Stimulated activated naive CD4-positive, alpha-beta T cell (primary cell): ENCODE results near the gene PDCD1LG2.
A peak's percentile ranks its signal among the peaks of the same experiment; 100 is the strongest.

ENCODE experiments used
- DNase-seq, 6 experiments: peaks; one replicate each; lab custom pipeline; 2025; lab: John Stamatoyannopoulos, UW

Gene PDCD1LG2

GRCh38 chr9:5531101-5531882 lies 21.0 kb downstream of the PDCD1LG2 start:
- DNase-seq = peak in 3 of 6 experiments; percentile 10 to 14 (median 13)

GRCh38 chr9:5532306-5532705 lies 22.0 kb downstream of the PDCD1LG2 start:
- no peak for DNase-seq

DNA sequence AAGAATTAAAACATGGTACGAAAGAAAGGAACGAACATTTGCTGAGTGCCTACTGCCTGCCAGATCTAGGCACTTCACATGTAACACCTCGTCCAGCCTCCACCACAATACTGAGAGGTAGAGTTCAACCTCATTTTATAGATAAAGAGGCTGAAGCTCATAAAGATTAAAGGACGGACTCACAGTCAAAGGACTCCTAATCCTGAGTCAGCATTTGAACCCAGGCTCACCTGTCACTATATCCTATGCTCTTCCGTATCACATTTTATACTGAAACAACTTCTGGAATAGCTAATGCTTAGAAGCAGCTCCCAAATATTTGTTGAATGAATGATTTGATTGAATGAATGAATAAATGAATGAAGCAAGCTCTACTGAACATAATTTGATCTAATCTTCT lies 22.5 kb downstream of the PDCD1LG2 start:
- no peak for DNase-seq

- DNase-seq = no peak
Observed at GRCh38 chr9:5536684-5537083, 26.4 kb downstream of the PDCD1LG2 start.

DNA sequence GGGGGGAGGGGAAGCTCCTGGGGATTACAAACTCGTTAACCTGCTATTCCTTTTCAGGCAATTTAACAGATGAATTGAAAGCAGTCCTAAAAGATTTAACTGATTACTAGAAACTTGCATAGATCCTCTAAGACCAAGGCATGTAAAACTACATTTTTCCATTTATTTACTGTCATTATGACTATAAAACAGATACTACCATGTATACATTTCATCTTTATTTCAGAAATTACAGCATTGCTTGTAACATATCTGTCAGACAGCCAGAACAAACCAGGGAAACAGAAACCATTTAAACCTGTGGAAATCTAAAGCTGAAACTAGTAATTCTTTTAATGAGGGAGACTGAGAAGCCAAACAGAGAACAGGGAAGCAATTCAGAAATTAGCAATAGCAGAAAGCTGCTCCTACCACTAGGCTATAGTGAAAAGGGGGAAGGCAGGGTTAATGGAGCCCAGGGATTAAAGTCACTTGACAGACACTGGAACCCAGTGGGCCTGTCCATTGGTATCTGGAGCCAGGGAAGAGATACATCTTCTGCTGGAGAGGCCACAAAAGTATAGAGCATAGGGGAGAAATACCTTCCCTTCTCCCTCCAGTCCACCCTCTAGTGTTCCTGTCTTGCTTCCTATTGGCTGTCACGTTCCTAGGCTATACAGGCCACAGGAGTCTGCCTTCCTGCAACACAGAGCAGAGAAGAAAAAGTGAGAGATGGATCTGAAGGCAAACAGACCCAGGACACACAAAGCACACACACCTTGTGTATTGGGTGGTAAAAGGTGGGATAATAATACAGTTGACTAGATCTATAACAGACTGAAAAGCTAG lies 33.8 kb downstream of the PDCD1LG2 start:
- DNase-seq = no peak

DNA sequence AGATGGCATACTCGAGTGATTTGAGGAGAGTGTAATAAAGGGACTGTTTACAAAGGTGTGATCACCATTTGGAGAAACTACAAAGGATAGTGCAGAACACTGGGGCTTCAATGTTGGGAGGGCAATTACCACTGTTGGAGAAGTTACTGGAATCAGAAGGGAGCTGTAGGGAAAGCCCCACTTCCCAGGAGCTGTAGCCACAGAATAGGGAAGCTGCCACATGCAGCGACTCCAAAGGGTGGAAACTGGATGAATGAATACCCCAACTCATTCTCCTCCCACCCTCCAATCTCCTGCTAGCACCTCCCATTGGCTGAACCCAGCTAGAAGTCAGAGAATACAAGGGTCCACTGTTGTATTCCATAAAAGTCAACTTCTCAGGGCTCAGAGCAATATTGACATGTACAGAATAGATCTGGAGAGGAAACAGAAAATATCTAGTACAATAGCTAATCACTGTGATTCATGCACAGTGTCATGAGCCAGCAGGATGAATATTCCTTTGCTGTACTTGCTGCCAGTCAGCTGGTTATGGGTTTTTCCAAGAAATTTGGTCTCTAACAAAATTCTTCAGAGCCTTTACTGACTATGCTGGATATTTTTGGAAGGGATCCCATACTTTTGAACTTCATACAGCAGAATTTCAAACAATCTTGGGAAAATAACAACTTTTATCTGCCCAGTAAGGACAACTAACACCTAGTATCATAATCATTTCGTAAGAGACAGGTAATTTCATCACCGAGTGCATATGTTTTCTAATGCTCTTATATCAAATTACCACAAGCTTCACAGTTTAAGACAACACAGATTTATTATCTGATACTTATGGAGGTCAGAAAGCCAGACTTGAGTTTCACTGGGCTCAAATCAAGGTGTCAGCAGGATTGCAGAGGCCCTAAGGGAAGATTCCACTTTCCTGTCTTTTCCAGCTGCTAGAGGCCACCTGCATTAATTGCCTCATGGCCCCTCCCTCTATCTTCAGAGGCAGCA lies 39.6 kb downstream of the PDCD1LG2 start:
- no peak for DNase-seq

DNA sequence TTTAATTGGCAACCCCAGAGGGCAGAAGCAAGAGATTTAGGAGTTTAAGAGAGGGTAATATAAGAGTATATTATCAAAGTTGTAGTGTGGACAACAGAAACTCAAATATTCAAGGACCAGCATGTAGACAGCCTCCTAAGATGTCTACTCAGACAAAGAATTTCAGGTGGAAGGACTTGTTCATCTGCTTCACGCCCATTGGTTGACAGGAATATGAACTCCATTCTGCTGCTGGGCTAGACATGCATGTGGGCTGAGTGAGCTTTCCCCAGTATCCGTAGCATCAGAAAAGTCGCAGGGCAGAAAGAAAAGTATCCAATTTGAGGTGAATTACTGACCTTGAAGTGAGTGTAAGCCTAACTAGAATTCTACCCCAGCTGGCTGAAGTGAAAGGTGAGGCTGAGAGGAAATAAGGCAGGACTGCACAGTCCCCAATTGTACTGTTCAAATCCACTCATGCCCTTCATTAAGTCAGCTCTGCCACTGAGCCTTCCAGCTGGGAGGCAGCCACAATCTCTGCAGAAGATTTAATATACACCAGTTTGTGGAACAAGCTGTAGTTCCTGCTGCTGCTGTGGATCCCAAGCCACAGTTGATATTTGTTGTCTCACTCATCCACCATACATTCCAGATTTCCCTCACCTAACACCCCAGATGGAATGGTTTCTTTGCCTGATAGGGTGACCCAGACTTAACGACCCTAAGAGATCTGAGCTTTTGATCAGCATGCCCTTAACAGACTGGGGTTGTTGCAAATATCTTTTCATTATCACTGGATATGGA lies 41.2 kb downstream of the PDCD1LG2 start:
- no peak for DNase-seq

DNA sequence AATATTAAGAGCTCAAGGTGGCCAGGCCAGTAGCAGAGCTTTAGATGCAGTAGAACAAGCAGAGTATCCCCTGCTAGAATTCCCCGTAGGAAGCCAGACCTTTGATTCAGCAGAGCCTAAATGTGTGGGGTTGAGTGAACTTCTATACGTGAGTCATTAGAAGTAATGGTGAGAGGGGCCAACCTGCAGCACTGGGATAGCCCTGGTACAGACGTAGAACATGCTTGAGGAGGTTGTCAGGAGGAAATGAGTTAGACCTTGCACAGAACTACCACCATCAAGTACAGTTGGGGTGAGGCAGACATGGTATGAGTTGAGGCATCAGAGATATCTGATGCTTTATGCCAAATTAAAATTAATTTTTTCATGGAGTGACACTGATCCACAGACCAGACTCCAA lies 42.0 kb downstream of the PDCD1LG2 start:
- no peak for DNase-seq

DNA sequence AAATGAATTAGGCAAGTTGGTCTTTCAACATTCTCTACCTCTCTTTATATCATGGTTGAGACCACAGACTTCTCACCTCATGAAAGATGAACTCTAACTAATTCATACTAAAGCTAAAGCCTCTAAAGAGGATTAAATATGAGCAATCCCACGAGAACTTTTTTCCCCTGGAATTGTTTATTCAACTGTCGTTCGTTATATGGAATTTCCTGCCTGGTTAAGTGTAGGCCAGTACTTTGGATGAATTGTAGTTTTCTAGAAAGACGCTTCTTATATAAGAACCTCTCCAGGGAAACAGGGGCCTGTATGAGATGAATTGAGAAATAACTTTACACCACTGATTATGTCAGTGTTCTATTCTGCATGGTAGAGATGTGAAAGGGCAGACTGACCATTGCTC lies 42.9 kb downstream of the PDCD1LG2 start:
- no peak for DNase-seq

DNA sequence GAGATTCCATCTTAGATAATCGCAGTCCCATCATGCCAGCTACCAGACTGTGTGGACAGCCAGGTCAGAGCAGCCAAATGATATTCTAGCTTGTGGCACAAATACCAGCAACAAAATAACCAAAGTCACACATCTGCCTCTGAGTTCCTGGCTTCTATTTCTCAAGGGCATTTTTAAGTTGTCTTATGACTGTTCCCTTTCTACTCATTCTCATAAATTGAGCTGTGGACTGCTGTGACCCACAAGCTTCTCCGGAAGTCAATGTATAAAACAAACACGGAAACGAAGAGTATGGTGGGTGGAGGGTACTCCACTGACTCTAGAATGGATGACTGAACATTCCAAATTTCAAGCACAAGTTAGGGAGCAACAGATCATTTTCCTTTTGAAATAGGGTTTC lies 43.9 kb downstream of the PDCD1LG2 start:
- no peak for DNase-seq

DNA sequence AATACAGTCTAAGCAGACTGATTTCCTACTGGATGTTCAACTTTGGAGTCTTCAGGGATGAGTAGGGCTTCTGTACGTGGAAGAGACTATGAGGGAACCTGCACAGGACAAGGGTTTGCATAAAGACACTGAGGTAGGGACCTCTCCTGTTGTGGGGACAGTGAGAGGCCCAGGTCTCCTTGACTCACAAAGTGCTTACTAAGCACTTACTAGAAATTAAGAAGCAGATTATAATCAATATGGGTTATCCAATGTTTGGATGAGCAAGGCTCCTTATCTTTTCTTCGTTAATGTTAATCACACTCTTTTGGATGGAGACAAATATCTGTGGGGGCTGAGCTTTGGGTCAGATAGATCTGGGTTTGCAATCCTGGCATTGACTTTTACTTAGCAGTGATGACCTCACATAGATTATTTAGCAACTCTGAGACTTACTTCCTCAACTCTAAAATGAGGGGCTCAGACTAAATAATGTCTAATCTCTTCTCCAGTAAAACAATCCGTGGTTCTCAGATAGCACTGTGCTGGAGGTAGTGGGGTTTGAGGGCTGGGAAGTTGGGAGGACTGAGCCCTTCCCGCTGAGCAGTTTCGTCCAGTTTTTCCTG lies 45.9 kb downstream of the PDCD1LG2 start:
- no peak for DNase-seq

DNA sequence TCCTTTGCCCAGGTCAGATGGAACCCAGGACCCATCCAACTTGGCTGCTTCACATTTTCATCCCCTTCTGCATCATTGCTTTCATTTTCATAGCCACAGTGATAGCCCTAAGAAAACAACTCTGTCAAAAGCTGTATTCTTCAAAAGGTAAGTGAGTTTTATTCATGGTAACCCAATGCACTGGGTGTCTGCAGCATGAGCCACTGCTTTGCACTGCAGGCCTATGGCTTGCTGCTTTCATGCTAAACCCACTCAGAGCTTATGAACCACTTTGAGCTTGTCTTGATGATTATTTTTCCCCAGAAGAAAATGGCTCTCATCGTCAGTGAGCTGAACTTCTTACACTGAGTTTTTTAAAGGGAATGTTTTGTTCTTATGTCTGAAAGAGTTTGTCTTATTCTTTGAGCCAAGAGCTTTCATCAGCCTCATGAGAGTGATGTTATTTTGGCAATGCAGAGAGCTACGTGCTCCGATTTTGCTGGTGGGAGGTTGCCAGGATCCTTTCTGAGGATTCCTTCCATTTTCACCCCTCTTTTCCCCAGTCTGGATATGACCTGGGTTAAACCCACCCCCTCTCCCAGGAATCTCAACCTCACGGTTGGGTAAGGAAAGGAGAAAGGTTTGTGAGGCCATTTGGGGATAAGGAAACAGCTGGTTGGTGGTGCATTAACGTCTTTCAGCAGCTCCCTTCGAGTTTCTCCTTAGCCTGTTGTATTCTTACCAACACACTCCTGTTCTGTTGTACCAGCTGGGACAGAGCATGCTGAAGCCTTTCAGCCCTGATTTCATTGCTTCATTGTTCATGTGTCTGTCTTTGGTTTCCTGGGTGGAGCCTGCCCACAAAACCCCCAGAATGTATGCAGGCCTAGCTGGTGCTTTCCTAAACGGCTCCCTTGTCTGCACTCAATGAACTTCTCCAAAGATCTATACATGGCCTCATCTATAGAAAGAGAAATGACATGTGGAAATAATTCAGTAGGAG lies 47.6 kb downstream of the PDCD1LG2 start:
- peak; percentile 27 to 64 (median 41) for DNase-seq

DNA sequence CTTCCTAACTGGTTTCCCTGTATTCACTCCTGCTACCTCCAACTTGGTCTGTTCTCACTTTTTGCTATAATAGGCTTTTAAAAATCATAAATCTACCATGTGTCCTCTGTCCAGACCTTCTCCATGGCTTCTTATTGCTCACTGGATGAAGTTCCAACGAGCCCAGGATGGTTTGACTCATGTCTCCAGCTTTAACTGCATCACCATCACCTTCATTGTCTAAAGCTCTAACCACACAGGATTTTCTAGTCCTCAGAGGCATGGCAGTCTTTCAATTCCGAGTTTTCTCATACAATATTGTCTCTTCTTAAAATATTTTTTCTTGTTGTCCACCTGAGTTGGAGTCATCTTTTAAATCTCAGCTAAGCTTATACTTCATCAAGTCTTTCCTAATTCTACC lies 49.3 kb downstream of the PDCD1LG2 start:
- DNase-seq = no peak

- DNase-seq = no peak
Observed at GRCh38 chr9:5560443-5561100, 50.2 kb downstream of the PDCD1LG2 start.

- no peak for DNase-seq
Observed at GRCh38 chr9:5561828-5562488, 51.6 kb downstream of the PDCD1LG2 start.

- DNase-seq = no peak
Observed at GRCh38 chr9:5562806-5563416, 52.6 kb downstream of the PDCD1LG2 start.

DNA sequence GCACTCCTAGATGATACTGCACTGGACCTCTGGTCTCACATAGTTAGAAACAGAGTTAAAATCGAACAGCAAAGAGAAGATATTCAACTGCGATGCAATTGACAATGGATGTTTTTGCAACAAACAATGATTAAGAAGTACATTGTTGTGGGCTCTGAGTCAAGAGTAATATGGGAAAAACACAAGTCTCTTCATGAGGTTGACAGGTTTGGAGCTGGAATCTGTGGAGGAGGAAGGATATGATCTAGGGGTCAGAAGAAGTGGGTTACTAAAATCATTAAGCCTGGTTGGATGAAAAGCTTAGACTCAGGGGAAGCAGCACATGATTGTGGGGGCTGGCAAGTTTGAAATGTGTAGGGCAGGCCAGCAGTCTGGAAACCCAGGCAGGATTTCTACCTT lies 53.1 kb downstream of the PDCD1LG2 start:
- DNase-seq = no peak

DNA sequence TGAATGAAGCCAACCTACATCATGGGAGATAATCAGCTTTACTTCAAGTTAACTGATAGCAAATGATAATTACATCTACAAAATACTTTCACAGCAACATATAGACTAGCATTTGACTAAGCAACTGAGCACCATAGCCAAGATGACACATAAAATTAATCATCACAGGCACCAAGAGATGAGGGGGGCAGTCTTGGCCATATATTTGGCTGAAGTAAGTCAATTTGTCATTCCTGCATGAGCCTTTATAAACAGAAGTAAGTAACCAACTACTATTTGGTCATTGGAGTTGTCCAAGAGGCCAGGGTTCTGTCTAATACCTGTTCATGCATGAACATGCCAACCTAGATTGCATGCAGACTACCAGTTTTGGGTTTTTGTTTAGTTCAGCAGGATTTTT lies 53.6 kb downstream of the PDCD1LG2 start:
- no peak for DNase-seq
